ENCODE data around the gene PHF21A.

- TF ChIP-seq POLR2AphosphoS5 (IDR thresholded peaks at IDR 0.05; ENCODE audit: borderline replicate concordance, low read depth, low read length) (no peak), EZH2 (IDR thresholded peaks at IDR 0.05) (no peak), FOXP2 (optimal IDR thresholded peaks at IDR 0.05; ENCODE audit: control extremely low read depth, extremely low read length, insufficient read depth) (no peak)
These were observed 20.6 kb downstream of the PHF21A start for GRCh38 chr11:46100670-46101069.
